A673 (cell line): ENCODE measurements around the gene METTL9. TPM values are rescaled to one million over a fixed set of nuclear protein-coding genes. Genes with fewer than 3 reads are reported as not detected.
A peak's percentile ranks its signal among the peaks of the same experiment; 100 is the strongest.
"Not testable (repeated sequence)": the region's sequence is repeated elsewhere in the genome, so short reads cannot be mapped to it uniquely, and the experiment has no call there.

Experiments used
- BruUV-seq: library from RNA; stranded (reverse); fragments of 400-500 nt; replicated peaks from 2 replicates; lab custom pipeline; 2021; lab: Mats Ljungman, UMichigan
- CTCF ChIA-PET: fragments of 300-600 bp; sonication (Branson Sonifier 250); formaldehyde crosslinking; loops from one replicate; lab custom pipeline; 2022; ENCODE audit warnings: antibody characterized with exemption; lab: Charles Lee
- POLR2A ChIA-PET: fragments of 300-600 bp; sonication (Branson Sonifier 250); formaldehyde crosslinking; loops from one replicate; lab custom pipeline; 2022; ENCODE audit warnings: antibody characterized with exemption; ENCODE audit not compliant: low non-redundant PET; lab: Charles Lee
- DNase-seq: peaks from one replicate; pipeline ENCODE4 v3.0.0-alpha.2; 2015; ENCODE audit warnings: low spot score
- H3K27ac ChIP-seq: fragments of 200-600 bp; sonication (generic); 2 replicates; pipeline ENCODE4 v1.5.1; 2016; ENCODE audit warnings: mixed run types, low read depth, mild to moderate bottlenecking, mixed read lengths, antibody characterized with exemption, low read length; ENCODE audit not compliant: poor library complexity, severe bottlenecking
- H3K27me3 ChIP-seq: fragments of 200-600 bp; sonication (generic); replicated peaks from 2 replicates; pipeline ENCODE4 v1.6.1; 2017; ENCODE audit warnings: mixed run types, low read depth, mild to moderate bottlenecking, mixed read lengths, antibody characterized with exemption, low read length; ENCODE audit not compliant: insufficient read depth, poor library complexity
- H3K36me3 ChIP-seq: fragments of 200-600 bp; sonication (generic); 2 replicates; pipeline ENCODE4 v1.6.1; 2016; ENCODE audit warnings: mixed run types, mild to moderate bottlenecking, mixed read lengths, antibody characterized with exemption, low read length; ENCODE audit not compliant: insufficient read depth, poor library complexity, severe bottlenecking
- H3K4me1 ChIP-seq: fragments of 200-600 bp; sonication (generic); 2 replicates; pipeline ENCODE4 v1.6.1; 2017; ENCODE audit warnings: mixed run types, mild to moderate bottlenecking, mixed read lengths, antibody characterized with exemption, low read length; ENCODE audit not compliant: insufficient read depth, poor library complexity, severe bottlenecking
- H3K4me3 ChIP-seq: fragments of 200-600 bp; sonication (generic); 2 replicates; pipeline ENCODE4 v1.5.1; 2016; ENCODE audit warnings: low read depth, mixed run types, mild to moderate bottlenecking, mixed read lengths, low read length; ENCODE audit not compliant: poor library complexity, severe bottlenecking
- H3K9me3 ChIP-seq: fragments of 200-600 bp; sonication (generic); 2 replicates; pipeline ENCODE4 v1.6.1; 2016; ENCODE audit warnings: mixed run types, low read depth, mild to moderate bottlenecking, mixed read lengths, antibody characterized with exemption, low read length; ENCODE audit not compliant: poor library complexity, severe bottlenecking
- EZH2 ChIP-seq: fragments of 200-600 bp; sonication (generic); IDR thresholded peaks from 2 replicates; pipeline ENCODE4 v1.6.1; 2017; ENCODE audit warnings: borderline replicate concordance, low read depth, mild to moderate bottlenecking, mixed read lengths, antibody characterized with exemption, low read length; ENCODE audit not compliant: poor library complexity, severe bottlenecking
- intact Hi-C: fragments of 100-400 bp; cut with micrococcal nuclease; formaldehyde crosslinking; loops from one replicate; pipeline ENCODE4 v1.10.0; 2022; ENCODE audit not compliant: unreplicated experiment
- total RNA-seq: library from RNA; stranded (reverse); gene quantifications from 2 replicates; pipeline ENCODE4 v1.2.3, GENCODE V29; 2021
- TF ChIP-seq, protein P1 (sequence below): fragments of 300-800, 200-600 bp; sonication (generic); conservative IDR thresholded peaks from 2 replicates; pipeline ENCODE4 v1.5.1; 2017; ENCODE audit warnings: low read depth, mild to moderate bottlenecking, antibody characterized with exemption, low read length, moderate library complexity, mixed read lengths

Gene METTL9
- total RNA-seq, 1 experiment from 2014 or later, result 151 TPM

DNA sequence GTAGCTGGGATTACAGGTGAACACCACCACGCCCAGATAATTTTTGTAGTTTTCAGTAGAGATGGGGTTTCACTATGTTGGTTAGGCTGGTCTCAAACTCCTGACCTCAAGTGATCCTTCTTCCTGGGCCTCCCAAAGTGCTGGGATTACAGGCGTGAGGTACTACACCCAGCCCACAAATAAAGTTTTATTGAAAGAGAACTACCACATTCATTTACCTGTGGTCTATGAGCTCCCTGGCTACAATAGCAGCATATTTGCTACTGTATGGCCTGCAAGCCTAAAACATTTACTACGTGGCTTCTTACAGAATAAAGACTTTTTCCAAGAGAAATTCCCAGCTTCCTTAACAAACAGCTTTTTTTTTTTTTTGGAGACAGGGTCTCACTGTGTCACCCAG lies 3.4 kb downstream of the METTL9 start:
- H3K27me3 ChIP-seq, result no peaks in the 10 kb centered on the region
- no peaks in the 10 kb centered on the region for H3K9me3 ChIP-seq
- H3K4me1 ChIP-seq, result peaks cover 23% of the 10 kb centered on the region
- CTCF ChIA-PET, result no interaction called here
- POLR2A ChIA-PET, result no interaction called here
- no peak overlapping the region for H3K4me3 ChIP-seq
- no peak overlapping the region for H3K27ac ChIP-seq
- intact Hi-C loops, result no loop called here
- no peak for DNase-seq
- BruUV-seq, result no TSS peak
- no peak for TF ChIP-seq EZH2
- TF ChIP-seq, protein P1, sequence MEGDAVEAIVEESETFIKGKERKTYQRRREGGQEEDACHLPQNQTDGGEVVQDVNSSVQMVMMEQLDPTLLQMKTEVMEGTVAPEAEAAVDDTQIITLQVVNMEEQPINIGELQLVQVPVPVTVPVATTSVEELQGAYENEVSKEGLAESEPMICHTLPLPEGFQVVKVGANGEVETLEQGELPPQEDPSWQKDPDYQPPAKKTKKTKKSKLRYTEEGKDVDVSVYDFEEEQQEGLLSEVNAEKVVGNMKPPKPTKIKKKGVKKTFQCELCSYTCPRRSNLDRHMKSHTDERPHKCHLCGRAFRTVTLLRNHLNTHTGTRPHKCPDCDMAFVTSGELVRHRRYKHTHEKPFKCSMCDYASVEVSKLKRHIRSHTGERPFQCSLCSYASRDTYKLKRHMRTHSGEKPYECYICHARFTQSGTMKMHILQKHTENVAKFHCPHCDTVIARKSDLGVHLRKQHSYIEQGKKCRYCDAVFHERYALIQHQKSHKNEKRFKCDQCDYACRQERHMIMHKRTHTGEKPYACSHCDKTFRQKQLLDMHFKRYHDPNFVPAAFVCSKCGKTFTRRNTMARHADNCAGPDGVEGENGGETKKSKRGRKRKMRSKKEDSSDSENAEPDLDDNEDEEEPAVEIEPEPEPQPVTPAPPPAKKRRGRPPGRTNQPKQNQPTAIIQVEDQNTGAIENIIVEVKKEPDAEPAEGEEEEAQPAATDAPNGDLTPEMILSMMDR, result no peak
- H3K36me3 ChIP-seq, result no peaks in the 10 kb centered on the region

DNA sequence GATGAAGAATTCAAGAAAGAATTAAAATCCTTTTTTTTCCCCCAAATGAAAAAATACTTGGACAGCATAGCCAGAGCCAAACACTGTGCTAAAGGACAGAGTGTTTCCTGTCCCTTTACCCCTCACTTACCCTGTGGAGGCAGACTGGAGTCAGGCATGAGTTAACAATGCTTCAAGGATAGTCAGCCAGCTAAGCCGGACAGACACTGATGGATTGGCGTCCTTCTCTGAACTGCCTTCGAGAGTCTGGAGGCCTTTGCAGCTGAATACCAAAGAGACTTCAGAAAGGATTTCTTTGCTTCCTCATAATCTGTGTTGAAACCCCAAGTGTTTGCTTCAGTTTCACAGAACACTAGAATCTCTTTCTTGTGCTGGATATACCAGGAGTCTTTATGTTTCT lies 4.6 kb downstream of the METTL9 start:
- DNase-seq, result no peak
- Histone ChIP-seq H3K36me3 (no peaks in the 10 kb centered on the region), H3K4me1 (peaks cover 31% of the 10 kb centered on the region), H3K9me3 (no peaks in the 10 kb centered on the region), H3K4me3 (no peak overlapping the region), H3K27me3 (no peaks in the 10 kb centered on the region), H3K27ac (no peak overlapping the region)
- no peak for TF ChIP-seq EZH2
- TF ChIP-seq, protein P1, result no peak
- ChIA-PET CTCF (no interaction called here), POLR2A (no interaction called here)
- intact Hi-C loops, result no loop called here
- BruUV-seq, result no TSS peak

DNA sequence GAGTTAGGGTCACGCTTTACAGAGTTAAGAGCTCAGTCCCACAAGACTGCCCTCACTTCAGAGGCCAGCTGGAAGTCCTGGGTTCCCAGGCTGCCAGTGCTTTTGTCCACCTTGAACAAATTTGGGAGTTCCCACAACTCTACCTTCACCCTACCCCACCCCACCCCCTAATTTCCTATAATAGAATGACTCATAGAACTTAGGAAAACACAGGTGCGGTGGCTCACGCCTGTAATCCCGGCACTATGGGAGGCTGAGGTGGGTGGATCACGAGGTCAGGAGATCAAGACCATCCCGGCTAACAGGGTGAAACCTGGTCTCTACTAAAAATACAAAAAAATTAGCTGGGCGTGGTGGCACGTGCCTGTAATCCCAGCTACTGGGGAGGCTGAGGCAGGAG lies 6.5 kb downstream of the METTL9 start:
- H3K27ac ChIP-seq, H3K27me3 ChIP-seq, CTCF ChIA-PET, H3K36me3 ChIP-seq, DNase-seq, intact Hi-C loops, BruUV-seq, POLR2A ChIA-PET, H3K9me3 ChIP-seq, H3K4me3 ChIP-seq: not testable (repeated sequence)
- H3K4me1 ChIP-seq, result peaks cover 48% of the 10 kb centered on the region

DNA sequence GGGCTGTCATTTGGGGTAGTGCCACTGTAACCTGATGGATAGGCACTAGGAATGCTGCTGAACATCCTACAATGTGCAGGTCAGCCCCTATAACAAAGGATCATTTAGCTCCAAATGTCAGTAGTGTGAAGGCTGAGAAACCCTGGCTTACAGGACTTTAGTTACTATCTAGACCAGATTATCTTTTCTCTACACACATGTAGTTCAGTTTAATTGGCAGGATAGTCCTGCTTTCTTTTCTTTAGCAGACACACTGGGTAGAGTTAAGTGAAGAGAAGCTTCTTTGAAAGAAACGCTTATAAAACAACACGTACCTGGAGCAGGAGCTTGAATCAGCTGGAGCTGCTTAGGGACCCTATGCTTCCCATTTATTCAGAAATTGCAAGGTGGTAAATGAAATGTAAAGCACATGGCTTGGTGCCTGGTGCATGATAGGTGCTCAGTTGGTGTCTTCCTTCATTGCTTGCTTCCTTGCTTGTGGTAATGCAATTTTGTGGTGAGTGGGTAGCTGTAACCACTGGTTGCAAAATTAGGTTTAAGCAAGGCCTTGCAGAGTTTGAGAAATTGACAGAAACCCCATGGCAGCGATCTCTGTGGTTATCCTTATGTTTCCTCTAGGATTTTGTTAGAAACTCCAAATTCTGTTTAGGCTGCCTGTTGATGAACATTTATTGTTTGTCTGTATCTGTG lies 9.4 kb downstream of the METTL9 start:
- H3K27me3 ChIP-seq, result no peaks in the 10 kb centered on the region
- peak overlapping the region; percentile 3 for H3K27ac ChIP-seq
- ChIA-PET CTCF (no interaction called here), POLR2A (no interaction called here)
- BruUV-seq, result no TSS peak
- intact Hi-C loops, result no loop called here
- TF ChIP-seq EZH2, result no peak
- TF ChIP-seq, protein P1, result no peak
- peaks cover 5% of the 10 kb centered on the region for H3K36me3 ChIP-seq
- no peak for DNase-seq
- no peak overlapping the region for H3K4me3 ChIP-seq
- peaks cover 60% of the 10 kb centered on the region for H3K4me1 ChIP-seq
- no peaks in the 10 kb centered on the region for H3K9me3 ChIP-seq
